ENCODE results near the gene TRIM37.

- TF ChIP-seq, protein P1, sequence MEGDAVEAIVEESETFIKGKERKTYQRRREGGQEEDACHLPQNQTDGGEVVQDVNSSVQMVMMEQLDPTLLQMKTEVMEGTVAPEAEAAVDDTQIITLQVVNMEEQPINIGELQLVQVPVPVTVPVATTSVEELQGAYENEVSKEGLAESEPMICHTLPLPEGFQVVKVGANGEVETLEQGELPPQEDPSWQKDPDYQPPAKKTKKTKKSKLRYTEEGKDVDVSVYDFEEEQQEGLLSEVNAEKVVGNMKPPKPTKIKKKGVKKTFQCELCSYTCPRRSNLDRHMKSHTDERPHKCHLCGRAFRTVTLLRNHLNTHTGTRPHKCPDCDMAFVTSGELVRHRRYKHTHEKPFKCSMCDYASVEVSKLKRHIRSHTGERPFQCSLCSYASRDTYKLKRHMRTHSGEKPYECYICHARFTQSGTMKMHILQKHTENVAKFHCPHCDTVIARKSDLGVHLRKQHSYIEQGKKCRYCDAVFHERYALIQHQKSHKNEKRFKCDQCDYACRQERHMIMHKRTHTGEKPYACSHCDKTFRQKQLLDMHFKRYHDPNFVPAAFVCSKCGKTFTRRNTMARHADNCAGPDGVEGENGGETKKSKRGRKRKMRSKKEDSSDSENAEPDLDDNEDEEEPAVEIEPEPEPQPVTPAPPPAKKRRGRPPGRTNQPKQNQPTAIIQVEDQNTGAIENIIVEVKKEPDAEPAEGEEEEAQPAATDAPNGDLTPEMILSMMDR (IDR thresholded peaks at IDR 0.05; ENCODE audit: borderline replicate concordance, extremely low read depth, low read length, poor library complexity, severe bottlenecking): no peak
- no peak for TF ChIP-seq EZH2 (IDR thresholded peaks at IDR 0.05; ENCODE audit: borderline replicate concordance, low read depth, low read length, severe bottlenecking)
Measured at GRCh38 chr17:58969156-58969555, 137.5 kb downstream of the TRIM37 start.

All from DND-41 (cell line).